Thoracic aorta (tissue), 2 donors: ENCODE results near the gene BRF1. TPM values are rescaled to one million over a fixed set of nuclear protein-coding genes. Genes with fewer than 3 reads are reported as not detected.

ENCODE experiments used
- ATAC-seq: fragments of 150-250 bp; one replicate; pipeline ENCODE4 v1.8.0; 2017; ENCODE audit warnings: low read depth; ENCODE audit not compliant: insufficient number of reproducible peaks, low FRiP score
- DNase-seq: peaks from one replicate; pipeline ENCODE4 v3.0.0-alpha.2; 2020; ENCODE audit warnings: low spot score
- H3K27ac ChIP-seq, 2 donors: fragments of 200-600 bp; sonication (generic); 1 replicate in 1 of 2; 2 replicates in 1 of 2; pipeline ENCODE4 v1.5.1; 2016; ENCODE audit warnings: mild to moderate bottlenecking in 2 of 2, moderate library complexity in 2 of 2
- H3K27me3 ChIP-seq: fragments of 200-600 bp; sonication (generic); replicated peaks from 2 replicates; pipeline ENCODE4 v1.6.0; 2016; ENCODE audit warnings: mild to moderate bottlenecking; ENCODE audit not compliant: insufficient read depth
- H3K36me3 ChIP-seq: fragments of 200-600 bp; sonication (generic); one replicate; pipeline ENCODE4 v1.5.1; 2016
- H3K4me1 ChIP-seq, 2 donors: fragments of 200-600 bp; sonication (generic); 1 replicate in 1 of 2; 2 replicates in 1 of 2; pipeline versions ENCODE4 v1.5.1 to v1.6.0; 2016; ENCODE audit warnings: low read depth in 2 of 2, mild to moderate bottlenecking in 1 of 2; ENCODE audit not compliant: control insufficient read depth in 1 of 2
- H3K4me3 ChIP-seq: fragments of 200-600 bp; sonication (generic); 2 replicates; pipeline ENCODE4 v1.5.1; 2016; ENCODE audit warnings: mild to moderate bottlenecking
- H3K9me3 ChIP-seq: fragments of 200-600 bp; sonication (generic); 2 replicates; pipeline ENCODE4 v1.5.1; 2016
- CTCF ChIP-seq: fragments of 200-600 bp; sonication (generic); IDR thresholded peaks from one replicate; pipeline ENCODE4 v1.5.1; 2019; ENCODE audit warnings: antibody characterized with exemption
- total RNA-seq, 2 donors: library from RNA; depleted of rRNA; stranded (reverse); fragments of >200 nt; gene quantifications; one replicate each; pipeline versions ENCODE4 v1.1.0 to v1.2.3, GENCODE V29; 2016

The BRF1 gene
- total RNA-seq, 2 donors from 2014 or later, result 49.4 to 80.5 TPM

DNA sequence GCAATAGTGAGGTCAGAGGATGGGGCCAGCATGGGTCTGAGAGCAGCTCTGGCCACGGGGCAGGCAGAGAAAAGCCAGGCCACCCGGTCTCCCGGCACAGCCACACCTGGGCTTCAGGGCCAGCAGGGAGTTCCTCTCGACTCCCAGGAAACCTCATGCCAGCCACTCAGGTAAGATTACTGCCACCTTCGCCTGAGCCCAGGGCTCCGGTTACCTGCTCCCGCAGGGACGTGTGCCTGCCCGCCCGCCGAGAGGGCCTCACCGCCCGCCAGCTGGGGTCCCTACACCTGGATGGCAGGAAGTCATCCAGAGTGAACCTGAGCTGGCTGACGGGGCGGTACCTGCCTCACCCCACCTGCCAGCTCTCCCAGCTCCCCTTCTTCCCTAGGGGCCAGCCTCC lies 139.5 kb downstream of the BRF1 start:
- H3K27ac ChIP-seq, result no peak overlapping the region
- H3K4me1 ChIP-seq, result no peaks in the 10 kb centered on the region
- H3K27me3 ChIP-seq, result no peaks in the 10 kb centered on the region

DNA sequence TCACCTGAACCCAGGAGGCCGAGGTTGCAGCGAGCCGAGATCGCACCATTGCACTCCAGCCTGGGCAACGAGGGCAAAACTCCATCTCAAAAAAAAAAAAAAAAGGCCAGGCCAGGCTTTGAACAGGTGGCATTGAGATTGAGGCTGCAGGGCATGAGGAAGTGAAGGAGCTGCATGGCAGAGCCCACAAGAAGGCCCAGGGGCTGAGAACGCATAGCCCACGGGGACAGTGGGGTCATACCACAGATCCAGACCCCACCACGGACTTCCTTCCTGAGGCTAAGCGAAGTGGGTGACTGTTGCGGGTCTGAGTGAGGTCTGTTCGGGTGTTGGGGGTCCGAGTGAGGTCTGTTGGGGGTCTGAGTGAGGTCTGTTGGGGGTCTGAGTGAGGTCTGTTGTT lies 140.0 kb downstream of the BRF1 start:
- ATAC-seq (no peak), DNase-seq (no peak)
- no peak overlapping the region for H3K27ac ChIP-seq
- no peaks in the 10 kb centered on the region for H3K36me3 ChIP-seq
- no peaks in the 10 kb centered on the region for H3K27me3 ChIP-seq
- H3K4me1 ChIP-seq, result no peaks in the 10 kb centered on the region
- H3K9me3 ChIP-seq, result no peaks in the 10 kb centered on the region
- TF ChIP-seq CTCF, result no peak
- no peak overlapping the region for H3K4me3 ChIP-seq

More for the DNA sequence above, 139.5 kb downstream of the BRF1 start:
- H3K9me3 ChIP-seq, result no peaks in the 10 kb centered on the region
- TF ChIP-seq CTCF, result no peak
- DNase-seq, result no peak
- no peaks in the 10 kb centered on the region for H3K36me3 ChIP-seq
- ATAC-seq, result no peak
- no peak overlapping the region for H3K4me3 ChIP-seq

DNA sequence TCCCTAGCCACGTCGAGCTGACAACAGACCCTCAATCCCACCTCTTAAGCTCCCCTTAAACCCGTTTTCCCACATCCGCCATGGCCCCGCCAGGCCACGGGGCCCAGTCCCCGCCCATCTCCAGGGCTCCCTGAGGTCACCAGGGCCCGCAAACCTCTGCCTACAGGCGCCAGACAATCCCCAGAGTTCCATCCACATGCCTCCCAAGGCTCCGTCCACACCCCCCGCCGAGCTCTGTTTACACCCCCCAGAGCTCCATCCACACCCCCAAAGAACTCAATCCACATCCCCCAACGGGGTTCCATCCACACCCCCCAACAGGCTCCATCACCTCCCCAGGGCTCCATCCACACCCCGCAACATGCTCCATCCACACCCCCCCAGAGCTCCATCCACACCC lies 141.5 kb downstream of the BRF1 start:
- Histone ChIP-seq H3K4me3 (no peak overlapping the region), H3K27ac (no peak overlapping the region), H3K27me3 (no peaks in the 10 kb centered on the region), H3K4me1 (no peaks in the 10 kb centered on the region), H3K9me3 (no peaks in the 10 kb centered on the region), H3K36me3 (no peaks in the 10 kb centered on the region)
- no peak for DNase-seq
- no peak for ATAC-seq
- no peak for TF ChIP-seq CTCF

Other genes starting within 250 kb of the BRF1 start
- 10 to 100 TPM in 1 of 2 donors, 1 to 10 TPM in 1; 2.3 to 18.6 TPM for gene GPR132, start 235.6 kb downstream of the BRF1 start, total RNA-seq
- gene JAG2, start 132.2 kb downstream of the BRF1 start, total RNA-seq, result 10 to 100 TPM in 1 of 2 donors, 1 to 10 TPM in 1; 8.8 to 12.0 TPM
- 10 to 100 TPM in 1 of 2 donors, 1 to 10 TPM in 1; 4.1 to 23.6 TPM for gene NUDT14, start 119.7 kb downstream of the BRF1 start, total RNA-seq
- 10 to 100 TPM; 45.9 to 73.5 TPM for gene BTBD6, start 52.5 kb downstream of the BRF1 start, total RNA-seq
- gene PACS2, start 13.7 kb upstream of the BRF1 start, total RNA-seq, result 100 to 1,000 TPM in 1 of 2 donors, 10 to 100 TPM in 1; 80.4 to 125 TPM
- gene TEX22, start 97.5 kb upstream of the BRF1 start, total RNA-seq, result not detected
- gene MTA1, start 118.8 kb upstream of the BRF1 start, total RNA-seq, result 10 to 100 TPM; 77.2 to 84.1 TPM
- 100 to 1,000 TPM; 307 to 748 TPM for gene CRIP2, start 173.8 kb upstream of the BRF1 start, total RNA-seq
- gene CRIP1, start 185.9 kb upstream of the BRF1 start, total RNA-seq, result 100 to 1,000 TPM in 1 of 2 donors, 10 to 100 TPM in 1; 75.4 to 325 TPM
- 10 to 100 TPM in 1 of 2 donors, 1 to 10 TPM in 1; 7.8 to 42.1 TPM for gene TEDC1, start 190.2 kb upstream of the BRF1 start, total RNA-seq
- gene TMEM121, start 225.6 kb upstream of the BRF1 start, total RNA-seq, result 1 to 10 TPM; 2.6 to 5.5 TPM